Ishikawa (cell line): ENCODE measurements around the gene GMNN.

Experiments
- CEBPB ChIP-seq: IDR thresholded peaks from 2 replicates; pipeline ENCODE4 v1.6.1; 2012
- CREB1 ChIP-seq: IDR thresholded peaks from 2 replicates; pipeline ENCODE4 v1.6.1; 2012; ENCODE audit warnings: low read depth
- EP300 ChIP-seq: IDR thresholded peaks from 2 replicates; pipeline ENCODE4 v1.6.1; 2012; ENCODE audit warnings: borderline replicate concordance
- TAF1 ChIP-seq: IDR thresholded peaks from 2 replicates; pipeline ENCODE4 v1.6.1; 2012; ENCODE audit warnings: low read depth, mild to moderate bottlenecking
- TCF12 ChIP-seq: IDR thresholded peaks from 2 replicates; pipeline ENCODE4 v1.6.1; 2012; ENCODE audit warnings: low read depth
- YY1 ChIP-seq: IDR thresholded peaks from 2 replicates; pipeline ENCODE4 v1.6.1; 2012; ENCODE audit warnings: low read depth
- ZBTB7A ChIP-seq: IDR thresholded peaks from 2 replicates; pipeline ENCODE4 v1.6.1; 2012; ENCODE audit warnings: low read depth
- TF ChIP-seq, protein P1 (sequence below): IDR thresholded peaks from 2 replicates; pipeline ENCODE4 v1.6.1; 2012
- TF ChIP-seq, protein P2 (sequence below): IDR thresholded peaks from 2 replicates; pipeline ENCODE4 v1.6.1; 2012

GRCh38 chr6:24742216-24742738, 32.5 kb upstream of the GMNN start:
- TF ChIP-seq, protein P1, sequence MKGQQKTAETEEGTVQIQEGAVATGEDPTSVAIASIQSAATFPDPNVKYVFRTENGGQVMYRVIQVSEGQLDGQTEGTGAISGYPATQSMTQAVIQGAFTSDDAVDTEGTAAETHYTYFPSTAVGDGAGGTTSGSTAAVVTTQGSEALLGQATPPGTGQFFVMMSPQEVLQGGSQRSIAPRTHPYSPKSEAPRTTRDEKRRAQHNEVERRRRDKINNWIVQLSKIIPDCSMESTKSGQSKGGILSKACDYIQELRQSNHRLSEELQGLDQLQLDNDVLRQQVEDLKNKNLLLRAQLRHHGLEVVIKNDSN: no peak
- TF ChIP-seq TAF1 (no peak), TCF12 (no peak), YY1 (no peak), ZBTB7A (no peak), CREB1 (no peak), CEBPB (no peak), EP300 (no peak)
- TF ChIP-seq, protein P2, sequence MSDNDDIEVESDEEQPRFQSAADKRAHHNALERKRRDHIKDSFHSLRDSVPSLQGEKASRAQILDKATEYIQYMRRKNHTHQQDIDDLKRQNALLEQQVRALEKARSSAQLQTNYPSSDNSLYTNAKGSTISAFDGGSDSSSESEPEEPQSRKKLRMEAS: no peak
